HG02852 (cell line): ENCODE measurements around the gene CRTAC1.

Experiments
- ATAC-seq: cut with Tn5 transposase; IDR thresholded peaks from one replicate; pipeline ENCODE4 v1.9.1; 2021; ENCODE audit warnings: mild to moderate bottlenecking, moderate library complexity; ENCODE audit not compliant: unreplicated experiment

Gene CRTAC1

DNA sequence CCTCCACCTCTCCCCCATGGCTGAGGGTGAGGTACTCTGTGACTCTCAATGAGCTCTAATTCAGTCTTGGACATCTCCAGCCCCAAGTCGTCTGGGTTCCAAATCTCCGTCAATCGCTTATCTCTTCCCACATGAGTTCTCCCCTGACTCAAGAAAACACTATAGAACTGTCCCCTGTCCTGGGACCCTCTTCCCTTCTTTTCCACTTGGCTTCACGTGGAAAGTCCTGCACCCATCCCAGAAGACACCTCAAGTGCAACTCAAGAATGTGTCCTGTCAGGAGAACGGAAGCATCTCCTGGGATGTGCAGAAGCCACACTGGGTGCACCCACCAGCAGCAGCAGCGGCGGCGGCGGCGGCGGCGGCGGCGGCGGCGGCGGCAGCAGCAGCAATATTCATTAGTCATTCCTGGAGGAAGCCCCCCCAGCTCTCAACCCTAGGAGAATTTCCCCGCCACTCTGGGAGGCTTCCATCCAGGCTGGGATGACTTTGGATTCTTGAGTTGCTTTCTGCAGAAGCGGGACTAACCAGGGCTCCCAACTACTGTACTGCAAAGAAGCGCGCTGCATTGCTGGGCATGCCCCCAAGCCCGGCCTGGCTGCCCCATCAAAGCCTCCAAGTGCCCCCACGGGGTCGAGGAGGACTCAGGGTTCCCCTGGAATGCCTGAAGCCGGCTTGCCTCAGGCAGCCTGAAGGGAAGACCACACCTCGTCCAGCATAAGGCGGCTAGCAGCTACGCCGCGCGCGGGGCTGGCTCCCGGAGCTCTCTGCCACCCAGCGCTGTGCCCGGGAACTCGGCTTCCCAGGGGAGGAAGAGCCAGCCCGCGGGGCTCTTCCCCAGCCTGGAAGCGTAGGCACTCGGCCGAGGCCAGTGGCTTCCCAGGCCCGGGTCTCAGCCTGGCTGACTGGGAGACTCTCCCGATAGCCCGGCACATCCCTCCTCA lies 1.0 kb downstream of the CRTAC1 start:
- ATAC-seq, result no peak

DNA sequence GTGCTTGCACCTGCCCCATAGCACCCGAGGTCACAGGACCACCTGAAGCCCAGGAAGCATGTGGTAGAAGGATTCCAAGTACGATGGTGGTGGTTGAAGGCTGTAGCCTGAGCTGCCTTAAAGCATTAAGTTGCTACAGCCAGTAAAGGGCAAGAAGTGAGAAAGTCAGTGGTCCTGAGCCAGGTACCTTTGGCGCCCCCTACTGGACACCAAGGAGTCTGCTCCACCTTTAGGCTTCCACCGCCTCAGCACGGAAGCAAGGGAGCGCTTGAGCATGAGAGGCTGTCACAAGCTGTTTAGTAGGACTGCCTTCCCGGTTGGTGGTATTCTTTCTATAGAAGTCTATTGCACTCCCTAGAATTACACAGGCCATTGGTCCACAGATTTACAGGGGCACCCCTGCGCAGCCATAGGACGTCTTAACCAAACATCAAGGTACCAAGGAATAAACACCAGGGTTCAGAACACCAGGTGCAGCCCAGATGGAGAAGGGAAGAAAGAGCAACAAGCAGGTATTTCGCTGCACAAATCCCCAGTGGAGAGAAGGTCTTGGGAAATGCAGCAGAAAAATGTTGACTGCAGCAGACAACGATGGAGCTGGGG lies 2.2 kb downstream of the CRTAC1 start:
- no peak for ATAC-seq

DNA sequence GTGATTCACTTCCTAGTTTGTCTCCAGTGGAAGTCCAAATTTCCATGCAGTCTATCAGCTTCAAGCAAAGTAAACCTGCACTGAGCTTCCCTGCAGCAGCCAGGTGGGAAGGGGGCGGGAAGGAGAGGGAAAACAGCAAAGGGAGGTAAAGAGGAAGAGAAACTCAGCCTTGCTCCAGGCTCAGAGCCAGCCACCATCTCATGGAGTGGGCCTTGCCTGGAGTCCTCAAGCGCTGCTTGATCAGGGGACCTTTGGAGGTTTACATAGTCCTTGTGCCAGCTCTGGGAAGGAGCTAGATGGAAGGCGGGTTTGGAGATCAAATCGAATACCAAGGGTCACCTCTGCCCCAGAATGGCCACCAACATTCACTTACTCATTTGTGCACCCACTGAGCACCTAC lies 7.4 kb downstream of the CRTAC1 start:
- no peak for ATAC-seq

DNA sequence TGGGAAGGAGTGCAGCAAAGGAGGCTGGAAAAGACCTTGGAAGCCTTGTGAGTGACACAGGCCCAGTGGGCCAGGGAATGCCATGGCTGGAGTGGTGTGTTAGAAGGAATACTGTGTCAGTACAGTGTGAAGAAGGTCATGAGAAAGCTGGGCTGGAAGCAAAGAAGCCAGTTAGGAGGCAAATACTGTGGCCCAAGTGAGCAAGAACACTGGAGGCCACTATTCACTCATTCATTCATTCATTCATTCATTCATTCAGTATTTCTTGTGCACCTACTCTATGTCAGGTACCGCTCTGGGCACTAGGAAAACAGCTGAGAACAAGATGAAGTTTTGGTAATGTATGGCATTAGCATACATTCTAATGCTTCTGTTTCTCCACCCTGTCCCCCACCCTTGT lies 9.6 kb downstream of the CRTAC1 start:
- no peak for ATAC-seq

DNA sequence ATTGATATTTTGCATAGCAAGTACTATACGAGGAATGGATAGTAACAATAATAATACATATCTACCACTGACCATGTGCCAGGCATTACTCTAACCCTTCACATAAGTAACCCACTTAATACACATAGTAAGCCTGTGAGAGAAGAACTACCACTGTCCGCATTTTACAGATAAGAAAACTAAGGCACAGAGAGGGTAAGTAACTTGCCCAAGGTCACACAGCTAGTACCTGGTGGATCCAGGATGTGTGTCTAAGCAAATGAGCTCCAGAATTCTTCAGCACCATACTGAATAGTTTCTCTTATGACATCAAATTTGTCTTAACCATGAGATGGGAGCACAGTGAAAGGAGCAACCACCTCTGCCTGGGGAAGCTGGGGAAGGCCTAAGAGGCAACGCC lies 10.2 kb downstream of the CRTAC1 start:
- no peak for ATAC-seq

DNA sequence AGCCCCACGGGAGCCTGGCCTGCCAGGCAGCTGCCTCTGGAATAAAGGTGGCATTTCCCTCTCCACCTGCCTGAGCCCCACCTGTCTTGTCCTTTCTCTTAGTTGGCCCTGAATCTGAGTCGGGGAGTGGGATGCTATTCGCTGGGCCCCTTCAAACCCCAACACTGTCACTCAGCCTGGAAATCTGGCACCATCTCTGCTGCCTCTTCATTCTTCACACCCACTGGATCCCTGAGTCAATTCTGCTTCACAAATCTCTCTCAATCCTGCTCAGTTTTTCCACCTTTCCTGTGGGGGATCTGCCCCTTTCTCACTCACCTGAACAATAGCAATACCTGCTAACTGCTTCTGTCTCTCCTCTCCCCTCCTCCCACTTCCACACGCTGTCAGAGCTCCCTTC lies 10.6 kb downstream of the CRTAC1 start:
- no peak for ATAC-seq

DNA sequence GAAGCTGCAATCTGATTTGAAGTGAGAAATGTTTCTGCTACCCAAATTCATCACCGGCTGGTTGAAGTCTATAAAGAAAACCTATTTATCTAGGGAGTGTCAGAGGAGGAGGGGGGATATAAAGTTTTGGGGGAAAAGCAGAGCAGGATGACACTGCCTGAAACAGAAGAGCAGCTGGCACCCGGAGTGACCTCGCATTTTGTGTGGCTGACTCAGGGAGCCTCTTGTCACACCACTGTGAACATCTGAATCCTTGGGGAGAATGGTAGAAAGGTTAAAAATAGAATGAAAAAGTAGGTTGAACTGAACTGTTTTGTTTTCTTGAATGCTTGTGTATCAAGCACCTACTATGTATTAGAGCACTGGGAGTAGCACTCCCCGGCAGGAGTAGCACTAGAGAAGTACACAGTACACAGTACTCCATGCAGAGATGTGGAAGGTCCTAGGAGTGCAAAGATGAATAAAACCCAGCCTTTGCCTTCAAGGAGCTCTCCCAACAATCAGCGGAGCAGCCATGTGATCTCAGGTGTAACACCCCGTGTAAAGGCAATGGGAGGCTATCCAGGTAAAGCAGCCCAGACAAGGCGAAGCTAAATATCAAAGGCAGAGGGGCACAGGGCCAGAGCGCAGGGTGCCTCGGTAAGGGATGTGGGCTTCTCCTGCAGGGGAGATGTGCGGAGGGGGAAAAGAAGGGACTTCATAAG lies 13.5 kb downstream of the CRTAC1 start:
- no peak for ATAC-seq

DNA sequence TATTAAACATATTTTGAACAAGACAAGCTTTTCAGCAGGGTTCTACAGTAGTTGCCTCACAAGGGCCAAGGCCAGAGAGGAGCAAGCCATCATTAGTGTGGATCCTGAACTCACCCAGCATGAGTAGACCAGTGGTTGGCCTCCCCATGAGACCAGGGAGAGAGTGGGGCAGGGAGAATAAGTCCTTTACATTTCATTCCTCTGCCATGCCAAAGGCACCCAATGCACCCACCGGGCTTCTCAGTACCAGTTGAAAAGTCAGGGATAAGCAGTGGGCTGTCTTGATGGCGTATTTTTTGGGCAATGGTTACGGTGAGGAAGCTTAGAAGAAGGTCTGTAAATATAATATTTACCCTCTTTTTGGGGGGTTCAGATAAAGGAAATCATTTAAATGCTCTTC lies 16.6 kb downstream of the CRTAC1 start:
- no peak for ATAC-seq

DNA sequence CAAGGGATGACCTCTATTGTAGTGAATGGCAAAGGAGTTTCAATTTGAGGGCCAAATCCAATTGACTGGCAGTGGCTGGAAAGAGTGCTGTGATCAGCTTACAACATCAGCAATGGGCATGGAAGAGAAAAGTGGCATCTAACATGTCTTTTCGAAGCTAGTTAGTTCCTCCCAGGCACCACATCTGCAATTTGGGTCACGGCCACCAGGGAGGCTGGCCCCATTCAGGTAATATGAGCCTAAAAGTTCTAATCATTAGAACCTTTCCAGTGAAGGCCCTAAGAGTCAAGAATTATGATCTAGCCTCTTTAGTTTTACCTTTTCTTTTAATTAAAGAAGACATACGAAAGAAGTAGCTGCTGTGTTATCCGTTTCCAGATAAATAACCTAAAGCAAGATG lies 17.3 kb downstream of the CRTAC1 start:
- no peak for ATAC-seq

DNA sequence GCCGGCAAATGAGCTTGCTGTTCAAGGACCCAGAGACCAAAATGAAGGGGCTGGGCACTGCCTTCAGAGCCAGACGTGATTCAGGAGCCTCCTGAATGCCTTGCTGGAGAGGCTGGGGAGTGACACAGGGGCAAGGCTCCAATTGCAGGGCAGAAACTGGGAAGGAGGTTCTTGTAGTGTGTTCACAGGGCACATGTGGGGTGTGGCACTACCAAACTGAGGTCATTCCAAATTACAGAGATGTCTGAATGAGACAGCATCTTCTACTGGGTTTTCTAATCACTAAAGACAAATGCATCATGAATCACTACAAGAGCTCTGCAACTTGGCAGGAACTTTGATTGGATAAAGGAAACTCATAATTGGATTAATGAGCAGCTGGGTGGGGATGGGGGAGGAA lies 17.8 kb downstream of the CRTAC1 start:
- ATAC-seq, result no peak

DNA sequence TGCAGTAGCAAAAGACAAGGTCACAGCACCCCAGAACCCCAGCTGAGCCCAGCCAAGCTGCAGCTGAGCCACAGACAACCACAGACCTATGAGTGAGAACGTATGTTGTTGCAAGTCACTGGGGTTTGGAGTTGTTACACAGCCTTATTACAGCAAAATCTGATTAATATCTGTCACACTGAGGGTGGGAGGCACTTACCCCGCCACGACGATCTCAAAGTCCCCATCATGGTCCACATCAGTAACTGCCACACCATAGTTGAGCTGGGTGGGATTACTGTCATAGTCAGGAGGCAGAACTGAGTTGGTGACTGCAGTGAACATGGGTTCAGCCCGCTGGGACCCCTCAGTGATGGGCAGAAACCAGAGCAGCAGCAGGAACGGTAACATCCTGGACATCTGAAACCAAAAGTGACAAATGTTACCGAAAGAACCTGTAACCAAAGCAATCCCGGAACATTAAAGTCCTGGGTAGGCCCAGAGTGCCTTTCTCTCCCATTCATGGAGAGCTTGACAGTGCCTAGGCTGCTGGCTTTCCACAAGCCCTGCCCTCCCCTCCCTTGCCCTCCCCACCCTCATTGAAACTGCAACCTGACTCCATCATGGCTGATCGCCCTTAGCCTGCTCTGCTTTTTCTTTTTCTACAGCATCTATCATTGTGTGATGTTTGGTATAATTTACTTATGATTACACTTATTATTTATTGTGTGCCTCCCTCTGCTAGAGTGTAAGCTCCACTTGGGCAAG lies 19.3 kb downstream of the CRTAC1 start:
- no peak for ATAC-seq

DNA sequence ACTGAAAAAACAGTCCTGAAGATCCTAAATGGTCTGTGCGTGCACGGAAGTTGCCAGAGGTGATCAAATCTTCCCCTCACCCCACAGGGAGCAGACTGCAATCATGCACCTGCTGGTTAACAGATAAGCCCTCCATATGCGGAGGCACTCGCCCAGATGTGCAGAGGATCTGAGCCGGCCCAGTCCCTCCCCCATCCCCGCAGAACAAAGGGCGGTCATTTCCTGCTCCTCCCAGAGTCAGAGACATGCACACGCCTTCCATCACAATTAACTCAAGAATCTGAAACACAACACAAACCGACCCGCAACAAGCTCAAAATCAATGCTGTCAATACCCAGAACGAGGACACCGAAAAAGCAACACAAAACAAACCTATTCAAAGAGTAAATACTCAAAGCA lies 24.2 kb downstream of the CRTAC1 start:
- no peak for ATAC-seq

DNA sequence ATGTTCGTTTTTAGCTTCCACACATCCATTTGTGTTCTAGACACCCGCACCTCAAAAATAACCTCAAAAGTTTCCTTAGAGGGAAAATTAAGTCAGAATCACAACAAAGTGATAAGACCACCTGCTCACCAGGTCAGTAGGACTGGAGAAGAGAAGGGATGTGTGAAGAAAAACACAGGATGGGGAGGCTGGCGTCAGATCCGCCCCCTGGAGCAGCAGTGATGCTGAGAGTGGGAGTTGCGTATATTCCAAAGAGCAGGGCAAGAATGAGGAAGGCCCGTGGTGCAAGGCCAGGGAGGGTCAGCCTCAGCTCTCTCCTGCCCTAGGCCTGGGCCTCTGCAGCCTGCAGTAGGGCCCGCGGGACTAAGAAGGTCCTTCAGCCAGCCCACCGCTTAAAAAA lies 28.7 kb downstream of the CRTAC1 start:
- ATAC-seq, result no peak

DNA sequence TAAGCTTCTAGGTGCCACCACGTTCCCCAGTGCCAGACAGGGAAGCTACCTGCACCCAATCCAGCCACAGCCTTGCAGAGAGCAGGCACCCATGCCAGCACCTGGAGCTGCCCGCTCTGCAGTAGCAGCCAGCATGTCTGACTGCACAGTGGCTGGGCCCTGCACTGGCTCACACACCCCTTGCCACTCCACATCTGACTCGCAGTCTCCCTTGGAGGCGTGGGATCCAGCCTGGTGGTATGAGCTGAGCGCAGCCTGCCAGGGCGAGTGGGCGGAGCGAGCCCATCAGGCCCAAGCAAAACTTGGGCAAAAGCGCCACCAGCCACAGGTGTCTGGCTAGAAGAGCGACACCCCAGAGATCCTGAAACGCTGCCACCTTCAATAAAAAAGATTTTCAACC lies 30.1 kb downstream of the CRTAC1 start:
- ATAC-seq, result no peak

DNA sequence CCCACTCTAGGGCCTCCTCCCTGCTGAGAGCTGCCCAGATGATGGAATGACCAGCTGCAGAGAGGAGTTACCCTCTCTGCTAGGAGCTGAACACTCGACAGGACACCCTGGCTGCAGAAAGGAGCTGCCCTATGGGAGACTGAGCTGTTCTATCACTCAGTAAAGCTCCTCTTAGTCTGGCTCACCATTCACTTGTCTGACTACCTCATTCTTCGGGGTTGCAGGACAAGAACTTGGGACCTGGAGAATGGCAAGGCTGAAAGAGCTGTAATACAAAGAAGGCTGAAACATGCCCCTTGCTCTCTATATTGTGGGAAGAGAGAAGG lies 30.5 kb downstream of the CRTAC1 start:
- ATAC-seq, result no peak

DNA sequence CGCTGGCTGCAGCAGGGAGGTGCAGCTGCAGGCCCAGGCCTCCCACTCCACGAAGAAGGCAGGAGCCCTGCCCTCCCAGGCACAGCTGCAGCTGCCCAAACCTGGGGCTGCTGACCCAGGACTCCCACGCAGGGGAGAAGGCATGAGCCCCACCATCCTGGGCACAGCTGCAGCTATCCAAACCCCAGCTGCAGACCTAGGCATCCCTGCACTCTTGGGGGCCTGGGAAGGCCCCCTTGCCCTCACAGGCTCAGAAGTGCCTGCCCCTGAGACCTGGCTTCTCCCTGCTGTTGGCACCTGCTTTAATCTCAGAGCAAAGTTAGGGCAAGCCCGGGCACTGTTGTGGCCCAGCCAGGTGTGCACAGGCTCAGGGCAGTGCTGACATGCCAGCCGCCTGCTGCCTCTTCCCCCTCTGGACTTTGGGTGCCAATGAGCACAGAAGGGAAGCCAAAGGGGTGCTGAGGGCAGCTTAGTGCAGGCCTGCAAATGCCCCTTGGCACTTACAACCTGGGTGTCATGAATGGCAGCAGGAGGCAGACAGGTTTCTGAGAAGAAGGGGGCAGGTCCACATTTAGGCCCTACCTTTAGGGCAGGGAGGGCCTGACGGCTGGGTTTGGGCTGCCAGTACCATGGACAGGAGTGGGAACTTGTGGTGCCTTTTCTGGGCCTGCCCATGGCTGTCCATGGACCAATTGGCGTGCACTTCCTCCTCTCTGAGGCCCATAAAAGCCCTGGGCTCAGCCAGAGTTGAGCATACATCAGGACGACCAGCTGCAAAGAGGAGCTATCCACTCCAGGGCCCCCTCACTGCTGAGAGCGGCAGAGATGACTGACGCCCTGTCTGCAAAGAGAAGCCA lies 31.1 kb downstream of the CRTAC1 start:
- no peak for ATAC-seq

DNA sequence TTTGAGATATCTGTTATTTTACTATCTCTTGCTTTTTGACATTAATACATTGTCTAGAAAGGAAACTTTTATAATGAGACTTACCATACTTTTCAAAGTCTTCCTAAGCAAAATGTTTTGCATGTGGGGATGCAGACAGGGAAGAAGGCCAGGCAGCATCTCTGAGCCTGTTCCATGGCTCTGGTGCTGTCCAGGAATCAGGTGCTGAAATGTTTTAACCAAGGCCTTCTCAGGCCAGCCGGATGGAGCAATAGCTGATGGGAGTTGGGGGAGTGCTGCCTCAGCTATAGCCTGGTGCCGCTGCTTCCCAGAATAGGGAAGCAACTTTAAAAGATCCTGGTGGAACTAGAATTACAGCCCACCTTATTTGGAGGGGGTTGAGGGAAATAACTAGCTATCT lies 38.5 kb downstream of the CRTAC1 start:
- ATAC-seq, result no peak

DNA sequence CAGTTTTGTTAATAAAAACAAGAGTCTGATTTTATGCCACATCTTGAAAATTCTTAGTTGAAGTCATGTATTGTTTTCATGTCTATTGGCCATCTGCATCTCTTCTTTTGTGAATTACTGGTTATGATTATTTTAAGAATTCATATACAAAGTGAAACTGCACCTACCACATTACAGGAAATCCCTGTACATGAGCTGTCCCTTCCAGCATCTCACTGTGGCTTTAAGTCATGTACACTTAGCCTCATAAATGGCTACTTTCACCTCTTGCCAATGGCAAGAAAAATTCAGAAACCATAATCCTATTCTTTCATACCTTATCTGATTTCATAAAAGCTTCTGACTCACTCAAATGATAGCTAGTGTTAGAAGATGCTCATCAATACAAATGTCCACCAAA lies 48.6 kb downstream of the CRTAC1 start:
- no peak for ATAC-seq

DNA sequence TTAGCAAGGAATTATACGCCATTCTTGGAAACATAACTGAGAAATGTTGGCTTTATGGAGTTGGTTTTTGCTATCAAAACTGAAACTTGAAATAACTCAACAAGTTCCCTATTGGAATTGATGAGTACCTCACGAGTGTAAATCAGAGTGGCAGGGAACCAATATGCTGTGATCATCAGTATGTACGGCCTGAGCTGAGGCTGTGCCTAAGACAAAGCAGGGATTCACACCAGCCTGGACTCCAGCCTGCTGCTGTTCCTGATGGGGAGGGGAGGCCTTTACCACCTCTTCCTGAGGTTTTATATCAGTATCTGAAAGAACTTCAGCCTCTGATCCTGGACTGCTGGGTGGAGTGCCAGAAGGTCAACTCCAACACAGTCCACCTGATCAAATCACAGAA lies 52.7 kb downstream of the CRTAC1 start:
- ATAC-seq, result no peak

DNA sequence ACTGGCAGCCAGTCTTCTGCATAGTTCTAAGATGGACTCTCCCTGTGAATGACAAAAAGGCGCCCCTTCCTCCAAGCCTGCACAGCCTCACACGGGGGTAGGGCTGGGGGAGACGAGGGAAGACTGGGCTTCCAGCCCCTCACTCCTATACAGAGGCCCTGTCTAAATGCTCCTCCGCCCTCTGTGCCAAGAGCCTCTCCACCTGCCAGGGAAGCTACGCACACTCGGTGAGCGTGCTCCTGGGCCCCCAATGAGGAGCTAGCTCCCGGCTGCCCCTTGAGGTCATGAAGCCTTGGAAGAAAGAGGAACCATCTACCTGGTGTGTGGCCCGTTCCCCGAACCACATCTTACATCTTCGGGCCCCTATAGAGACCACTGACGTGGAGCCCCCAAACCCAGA lies 54.8 kb downstream of the CRTAC1 start:
- ATAC-seq, result no peak
